Measurements from ENCODE around the gene SNRPB. TPM values are rescaled to one million over a fixed set of nuclear protein-coding genes. Genes with fewer than 3 reads are reported as not detected.
"Not testable (repeated sequence)": the region's sequence is repeated elsewhere in the genome, so short reads cannot be mapped to it uniquely, and the experiment has no call there.

The SNRPB gene
- polyA plus RNA-seq, 2 of the 4 experiments (the other 2 are of a cell fraction) = 557 to 676 TPM

GRCh38 chr20:2507464-2507863 is 36.9 kb upstream of the SNRPB start:
- ATAC-seq (no peak), FAIRE-seq (no peak), DNase-seq (ENCODE audit: low read depth in 1 of 2, low spot score in 1 of 2) (no peak)
- Histone ChIP-seq H3K4me3 (peak overlapping the region; percentile 68), H3K27ac (no peak overlapping the region; a peak in 2 of 6 replicates), H3K9me3 (no peaks in the 10 kb centered on the region), H3K4me1 (peaks cover 12% of the 10 kb centered on the region), H3K4me2 (peak overlapping the region; percentile 92)
- POLR2A ChIA-PET = interaction anchor here (0.6 kb wide), 1 partner anchor 144 kb away, joined by 3 read pairs; no protein-coding TSS in a partner anchor
- CTCF ChIA-PET = interaction anchor here (0.7 to 9.6 kb wide), 7 partner anchors 15 to 290 kb away, joined by 3 to 149 read pairs (median 4); no protein-coding TSS in a partner anchor
- TF ChIP-seq ATOH8 (CRISPR knock-in tag; IDR thresholded peaks at IDR 0.05; ENCODE audit: low read depth) (no peak), KDM1A (IDR thresholded peaks at IDR 0.05; ENCODE audit: low read depth) (no peak), ELK1 (IDR thresholded peaks at IDR 0.05; ENCODE audit: low read depth, low read length) (no peak), POLR2AphosphoS2 (conservative IDR thresholded peaks at IDR 0.05; ENCODE audit: low read length) (no peak), TP53 (CRISPR knock-in tag; IDR thresholded peaks at IDR 0.05) (no peak), FOXS1 (CRISPR knock-in tag; IDR thresholded peaks at IDR 0.05) (no peak), RARB (CRISPR knock-in tag; IDR thresholded peaks at IDR 0.05) (no peak), HES2 (IDR thresholded peaks at IDR 0.05) (no peak), RCOR1 (IDR thresholded peaks at IDR 0.05; ENCODE audit: low read depth, low read length) (no peak), BCL3 (IDR thresholded peaks at IDR 0.05) (no peak), JUN (IDR thresholded peaks at IDR 0.05) (no peak), MAX (IDR thresholded peaks at IDR 0.05) (no peak), PHF8 (IDR thresholded peaks at IDR 0.05; ENCODE audit: borderline replicate concordance, low read depth) (no peak), FOSB (CRISPR knock-in tag; IDR thresholded peaks at IDR 0.05) (no peak), SMC3 (IDR thresholded peaks at IDR 0.05) (no peak)
- TF ChIP-seq, protein P1, sequence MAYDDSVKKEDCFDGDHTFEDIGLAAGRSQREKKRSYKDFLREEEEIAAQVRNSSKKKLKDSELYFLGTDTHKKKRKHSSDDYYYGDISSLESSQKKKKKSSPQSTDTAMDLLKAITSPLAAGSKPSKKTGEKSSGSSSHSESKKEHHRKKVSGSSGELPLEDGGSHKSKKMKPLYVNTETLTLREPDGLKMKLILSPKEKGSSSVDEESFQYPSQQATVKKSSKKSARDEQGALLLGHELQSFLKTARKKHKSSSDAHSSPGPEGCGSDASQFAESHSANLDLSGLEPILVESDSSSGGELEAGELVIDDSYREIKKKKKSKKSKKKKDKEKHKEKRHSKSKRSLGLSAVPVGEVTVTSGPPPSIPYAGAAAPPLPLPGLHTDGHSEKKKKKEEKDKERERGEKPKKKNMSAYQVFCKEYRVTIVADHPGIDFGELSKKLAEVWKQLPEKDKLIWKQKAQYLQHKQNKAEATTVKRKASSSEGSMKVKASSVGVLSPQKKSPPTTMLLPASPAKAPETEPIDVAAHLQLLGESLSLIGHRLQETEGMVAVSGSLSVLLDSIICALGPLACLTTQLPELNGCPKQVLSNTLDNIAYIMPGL (CRISPR knock-in tag; IDR thresholded peaks at IDR 0.05; ENCODE audit: borderline replicate concordance) = no peak
- 88% methylated on average over 5 of the region's 5 CpGs for whole genome bisulfite sequencing (ENCODE audit: missing lambda C conversion rate)

DNA sequence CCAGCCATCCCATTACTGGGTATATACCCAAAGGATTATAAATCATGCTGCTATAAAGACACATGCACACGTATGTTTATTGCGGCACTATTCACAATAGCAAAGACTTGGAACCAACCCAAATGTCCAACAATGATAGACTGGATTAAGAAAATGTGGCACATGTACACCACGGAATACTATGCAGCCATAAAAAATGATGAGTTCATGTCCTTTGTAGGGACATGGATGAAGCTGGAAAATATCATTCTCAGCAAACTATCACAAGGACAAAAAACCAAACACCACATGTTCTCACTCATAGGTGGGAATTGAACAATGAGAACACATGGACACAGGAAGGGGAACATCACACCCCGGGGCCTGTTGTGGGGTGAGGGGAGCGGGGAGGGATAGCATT is 35.8 kb upstream of the SNRPB start:
- CTCF ChIA-PET = interaction anchor here (0.8 to 9.6 kb wide), 3 partner anchors 16 to 289 kb away, joined by 3 to 149 read pairs (median 6); no protein-coding TSS in a partner anchor
- H3K27ac ChIP-seq; H3K4me3 ChIP-seq; H3K4me2 ChIP-seq; ATAC-seq; DNase-seq (ENCODE audit: low read depth in 1 of 2, low spot score in 1 of 2); H3K9me3 ChIP-seq; FAIRE-seq; POLR2A ChIA-PET: not testable (repeated sequence)
- peaks cover 12% of the 10 kb centered on the region for H3K4me1 ChIP-seq
- 92% methylated on average over 3 of the region's 5 CpGs for WGBS (ENCODE audit: missing lambda C conversion rate)

- ATAC-seq; POLR2A ChIA-PET; H3K4me2 ChIP-seq; H3K4me3 ChIP-seq; DNase-seq (ENCODE audit: low read depth in 1 of 2, low spot score in 1 of 2); H3K27ac ChIP-seq; H3K9me3 ChIP-seq; FAIRE-seq: not testable (repeated sequence)
- H3K4me1 ChIP-seq = peaks cover 10% of the 10 kb centered on the region
- CTCF ChIA-PET = interaction anchor here (1.4 kb wide), 1 partner anchor 17 kb away, joined by 5 read pairs; no protein-coding TSS in a partner anchor
- 97% methylated on average over 2 of the region's 2 CpGs for WGBS (ENCODE audit: missing lambda C conversion rate)
Observed at GRCh38 chr20:2504803-2505202, 34.2 kb upstream of the SNRPB start.

DNA sequence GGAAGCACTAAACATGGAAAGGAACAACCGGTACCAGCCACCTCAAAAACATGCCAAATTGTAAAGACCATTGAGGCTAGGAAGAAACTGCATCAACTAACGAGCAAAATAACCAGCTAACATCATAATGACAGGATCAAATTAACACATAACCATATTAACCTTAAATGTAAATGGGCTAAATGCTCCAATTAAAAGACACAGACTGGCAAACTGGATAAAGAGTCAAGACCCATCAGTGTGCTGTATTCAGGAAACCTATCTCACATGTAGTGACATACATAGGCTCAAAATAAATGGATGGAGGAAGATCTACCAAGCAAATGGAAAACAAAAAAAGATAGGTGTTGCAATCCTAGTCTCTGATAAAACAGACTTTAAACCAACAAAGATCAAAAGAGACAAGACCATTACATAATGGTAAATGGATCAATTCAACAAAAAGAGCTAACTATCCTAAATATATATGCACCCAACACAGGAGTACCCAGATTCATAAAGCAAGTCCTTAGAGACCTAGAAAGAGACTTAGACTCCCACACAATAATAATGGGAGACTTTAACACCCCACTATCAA is 32.3 kb upstream of the SNRPB start:
- not testable (repeated sequence) for ATAC-seq

More for the DNA sequence above, 32.3 kb upstream of the SNRPB start:
- POLR2A ChIA-PET; H3K4me3 ChIP-seq; H3K27ac ChIP-seq; CTCF ChIA-PET; H3K9me3 ChIP-seq; H3K4me1 ChIP-seq; DNase-seq (ENCODE audit: low read depth in 1 of 2, low spot score in 1 of 2); H3K4me2 ChIP-seq; FAIRE-seq: not testable (repeated sequence)
- 94% methylated on average over 2 of the region's 2 CpGs for WGBS (ENCODE audit: missing lambda C conversion rate)

All from A549 (cell line).